ENCODE measurements around the gene PRDM2. TPM values are rescaled to one million over a fixed set of nuclear protein-coding genes. Genes with fewer than 3 reads are reported as not detected.

The PRDM2 gene
- total and polyA plus RNA-seq, 2 of the 13 experiments (the other 11 are each of a cell fraction or from before 2014, with no cell fraction given), result 4.0 to 6.5 TPM

- TF ChIP-seq CSRNP2 (CRISPR knock-in tag; conservative IDR thresholded peaks at IDR 0.05; ENCODE audit: low read depth), result no peak
- TF ChIP-seq RELA (CRISPR knock-in tag; IDR thresholded peaks at IDR 0.05), result no peak
- no peak for TF ChIP-seq PATZ1 (CRISPR knock-in tag; IDR thresholded peaks at IDR 0.05)
- no peak for TF ChIP-seq NCOA1 (CRISPR knock-in tag; IDR thresholded peaks at IDR 0.05)
- no peak for TF ChIP-seq MEF2D (CRISPR knock-in tag; IDR thresholded peaks at IDR 0.05)
- no peak for TF ChIP-seq NCOA5 (CRISPR knock-in tag; IDR thresholded peaks at IDR 0.05)
- TF ChIP-seq POGK (CRISPR knock-in tag; conservative IDR thresholded peaks at IDR 0.05), result no peak
- TF ChIP-seq MAFF (IDR thresholded peaks at IDR 0.05; ENCODE audit: low read depth, low read length), result no peak
- no peak for TF ChIP-seq RARA (CRISPR knock-in tag; IDR thresholded peaks at IDR 0.05)
- no peak for TF ChIP-seq RXRA (CRISPR knock-in tag; IDR thresholded peaks at IDR 0.05)
Observed at GRCh38 chr1:13842497-13842896, 142.5 kb downstream of the PRDM2 start (continued).

All from HepG2 (cell line).